H1 (cell line): ENCODE data around the gene GXYLT2. TPM values are rescaled to one million over a fixed set of nuclear protein-coding genes. Genes with fewer than 3 reads are reported as not detected.

ENCODE experiments used
- CTCF ChIA-PET: fragments of 300-600 bp; sonication (Branson Sonifier 250); formaldehyde crosslinking; loops from one replicate; lab custom pipeline; 2021; ENCODE audit not compliant: partially characterized antibody; lab: Charles Lee
- POLR2A ChIA-PET: fragments of 300-600 bp; sonication (Branson Sonifier 250); formaldehyde crosslinking; loops from one replicate; lab custom pipeline; 2021; ENCODE audit warnings: inconsistent platforms; ENCODE audit not compliant: partially characterized antibody; lab: Charles Lee
- DNase-seq, 2 experiments: peaks; one replicate each; pipeline versions ENCODE4 v3.0.0 to v3.0.0-alpha.2; 2010 to 2022; ENCODE audit warnings: low spot score in 2 of 2, low read depth in 1 of 2, mixed read lengths in 1 of 2
- FAIRE-seq: peaks from 2 replicates; lab custom pipeline; 2011; peaks lifted over from hg19 to GRCh38; lab: Jason Lieb, UNC
- H2AFZ ChIP-seq: 2 replicates; pipeline ENCODE4 v1.8.1; 2012; ENCODE audit warnings: low read length, inconsistent platforms
- H2AK5ac ChIP-seq: 2 replicates; pipeline ENCODE4 v1.6.1; 2013; ENCODE audit warnings: low read depth, low read length
- H2BK120ac ChIP-seq: replicated peaks from 2 replicates; pipeline ENCODE3; 2013; ENCODE audit warnings: low read depth, low read length, inconsistent platforms
- H2BK12ac ChIP-seq: 2 replicates; pipeline ENCODE4 v1.6.1; 2013; ENCODE audit warnings: low read depth, low read length
- H2BK15ac ChIP-seq: 2 replicates; pipeline ENCODE4 v1.6.1; 2013; ENCODE audit warnings: low read length
- H2BK20ac ChIP-seq: 2 replicates; pipeline ENCODE4 v1.6.1; 2013; ENCODE audit warnings: low read length
- H2BK5ac ChIP-seq: 2 replicates; pipeline ENCODE4 v1.6.1; 2013; ENCODE audit warnings: low read depth, low read length
- H3K14ac ChIP-seq: 2 replicates; pipeline ENCODE4 v1.6.1; 2013; ENCODE audit warnings: inconsistent platforms; ENCODE audit not compliant: insufficient read length
- H3K18ac ChIP-seq: 2 replicates; pipeline ENCODE4 v1.6.1; 2013; ENCODE audit warnings: low read length; ENCODE audit errors: extremely low read depth
- H3K23ac ChIP-seq: 2 replicates; pipeline ENCODE4 v1.6.1; 2013; ENCODE audit warnings: inconsistent platforms; ENCODE audit not compliant: insufficient read length
- H3K23me2 ChIP-seq: 2 replicates; pipeline ENCODE4 v1.6.1; 2013; ENCODE audit warnings: low read depth, low read length
- H3K27ac ChIP-seq: 2 replicates; pipeline ENCODE4 v1.6.1; 2011; ENCODE audit warnings: low read depth, low read length, inconsistent platforms
- H3K27me3 ChIP-seq, 4 experiments: replicated peaks in 1 of 4; 1 replicate in 1 of 4; 2 replicates in 3 of 4; pipeline versions ENCODE4 v1.6.1 to v1.8.1; 2011 to 2013; ENCODE audit warnings: low read length in 3 of 4, mild to moderate bottlenecking in 3 of 4, inconsistent platforms in 2 of 4, mixed read lengths in 2 of 4, moderate library complexity in 1 of 4; ENCODE audit not compliant: control insufficient read depth in 3 of 4, insufficient read depth in 3 of 4; ENCODE audit errors: extremely low read depth in 1 of 4
- H3K36me3 ChIP-seq, 4 experiments: 2 replicates each; pipeline versions ENCODE4 v1.6.1 to v1.8.1; 2011 to 2013; ENCODE audit warnings: mild to moderate bottlenecking in 4 of 4, low read length in 3 of 4, moderate library complexity in 2 of 4, control low read depth in 1 of 4, inconsistent platforms in 1 of 4; ENCODE audit not compliant: insufficient read depth in 4 of 4, control insufficient read depth in 2 of 4
- H3K4ac ChIP-seq: replicated peaks from 2 replicates; pipeline ENCODE3; 2013; ENCODE audit warnings: low read length, low read depth, mixed read lengths, inconsistent platforms; ENCODE audit not compliant: insufficient read length
- H3K4me1 ChIP-seq, 4 experiments: replicated peaks in 1 of 4; 1 replicate in 1 of 4; 2 replicates in 3 of 4; pipeline versions ENCODE4 v1.6.1 to v1.8.1; 2011 to 2013; ENCODE audit warnings: low read length in 3 of 4, inconsistent platforms in 2 of 4, mixed read lengths in 1 of 4; ENCODE audit not compliant: insufficient read depth in 4 of 4, control insufficient read depth in 3 of 4
- H3K4me2 ChIP-seq, 2 experiments: 2 replicates each; pipeline versions ENCODE4 v1.6.1 to v1.8.1; 2011 to 2013; ENCODE audit warnings: low read depth in 2 of 2, low read length in 2 of 2, control low read depth in 1 of 2, inconsistent platforms in 1 of 2, mild to moderate bottlenecking in 1 of 2; ENCODE audit not compliant: insufficient read depth in 1 of 2
- H3K4me3 ChIP-seq, 4 experiments: fragments of 200-600, 300-600 bp in 1 of 4; sonication (generic), shearing (Covaris generic), sonication (Bioruptor Twin) in 1 of 4; 2 replicates each; pipeline versions ENCODE4 v1.5.1 to v1.8.1; 2011 to 2016; ENCODE audit warnings: low read length in 4 of 4, low read depth in 3 of 4, control low read depth in 2 of 4, inconsistent platforms in 2 of 4, mild to moderate bottlenecking in 2 of 4, mixed read lengths in 1 of 4, moderate library complexity in 1 of 4; ENCODE audit not compliant: insufficient read depth in 2 of 4; ENCODE audit errors: extremely low read depth in 1 of 4
- H3K56ac ChIP-seq: replicated peaks from 2 replicates; pipeline ENCODE3; 2013; ENCODE audit warnings: low read depth, mild to moderate bottlenecking, mixed read lengths, low read length, inconsistent platforms; ENCODE audit not compliant: insufficient read length
- H3K79me1 ChIP-seq: 2 replicates; pipeline ENCODE4 v1.6.1; 2013; ENCODE audit warnings: low read depth, low read length, control low read depth
- H3K79me2 ChIP-seq, 2 experiments: 2 replicates each; pipeline versions ENCODE4 v1.6.1 to v1.8.1; 2012 to 2013; ENCODE audit warnings: low read length in 2 of 2, mild to moderate bottlenecking in 2 of 2, inconsistent platforms in 1 of 2; ENCODE audit not compliant: insufficient read depth in 2 of 2, control insufficient read depth in 1 of 2
- H3K9ac ChIP-seq, 4 experiments: replicated peaks in 1 of 4; 1 replicate in 1 of 4; 2 replicates in 3 of 4; pipeline versions ENCODE4 v1.6.1 to v1.8.1; 2011 to 2013; ENCODE audit warnings: low read depth in 3 of 4, low read length in 3 of 4, control low read depth in 2 of 4, mild to moderate bottlenecking in 2 of 4, moderate library complexity in 2 of 4, inconsistent platforms in 1 of 4; ENCODE audit errors: extremely low read depth in 1 of 4
- H3K9me3 ChIP-seq, 2 experiments: 2 replicates each; pipeline versions ENCODE4 v1.6.1 to v1.8.1; 2012 to 2013; ENCODE audit warnings: mild to moderate bottlenecking in 2 of 2, moderate library complexity in 2 of 2, control low read depth in 1 of 2, inconsistent platforms in 1 of 2, low read depth in 1 of 2, low read length in 1 of 2, mixed read lengths in 1 of 2; ENCODE audit not compliant: insufficient read depth in 2 of 2
- H4K20me1 ChIP-seq, 2 experiments: replicated peaks in 1 of 2; 2 replicates each; pipeline versions ENCODE3 to v1.8.1; 2011 to 2013; ENCODE audit warnings: inconsistent platforms in 2 of 2, low read length in 2 of 2, mild to moderate bottlenecking in 1 of 2; ENCODE audit not compliant: insufficient read depth in 2 of 2, control insufficient read depth in 1 of 2
- H4K5ac ChIP-seq: 2 replicates; pipeline ENCODE4 v1.6.1; 2013; ENCODE audit warnings: low read length, low read depth, mixed read lengths, inconsistent platforms; ENCODE audit not compliant: insufficient read length
- H4K8ac ChIP-seq: 2 replicates; pipeline ENCODE4 v1.8.0; 2013; ENCODE audit warnings: mild to moderate bottlenecking, moderate library complexity, low read length, inconsistent platforms; ENCODE audit not compliant: insufficient read depth; ENCODE audit errors: extremely low read depth
- H4K91ac ChIP-seq: replicated peaks from 2 replicates; pipeline ENCODE3; 2013; ENCODE audit warnings: low read length, mixed read lengths, inconsistent platforms; ENCODE audit not compliant: insufficient read length
- E2F6 ChIP-seq: IDR thresholded peaks from 2 replicates; pipeline ENCODE4 v1.6.1; 2012; ENCODE audit warnings: inconsistent platforms
- WGBS, 2 experiments: shearing (Covaris generic) in 1 of 2; methylation state at CpG; one replicate each; pipeline versions ENCODE4 v1.1.6 to v1.1.7; 2013 to 2015; ENCODE audit warnings: low lambda C conversion rate in 2 of 2, mixed read lengths in 2 of 2, inconsistent platforms in 1 of 2, low coverage in 1 of 2, missing lambda C conversion rate in 1 of 2; ENCODE audit not compliant: insufficient replicate concordance in 2 of 2, insufficient coverage in 1 of 2, insufficient read length in 1 of 2; ENCODE audit errors: extremely low coverage in 1 of 2, missing lambda C conversion rate in 1 of 2; 5-methylcytosine and 5-hydroxymethylcytosine counted together
- polyA plus RNA-seq, 7 experiments: library from polyadenylated mRNA; depleted of rRNA in 3 of 7; stranded (reverse) in 5 of 7; unstranded in 2 of 7; fragments of >200 nt in 5 of 7; fragments of 200-250 nt in 2 of 7; gene quantifications; 1 replicate in 5 of 7; 2 replicates in 1 of 7; 4 replicates in 1 of 7; pipeline versions ENCODE4 v1.2.1 to v1.2.3, GENCODE V29; 2011 to 2013; ENCODE audit warnings: missing spikeins in 2 of 7, mixed read lengths in 2 of 7
- total RNA-seq: library from RNA; stranded (reverse); fragmentation: NEBNext Ultra II Directional; extraction: Animal tissue kit (Norgen Biotek cat#: 25700); gene quantifications from 2 replicates; pipeline ENCODE4 v1.2.1, GENCODE V29; 2021

Gene GXYLT2
- total and polyA plus RNA-seq, 2 of the 8 experiments (the other 6 are each of a cell fraction or from before 2014, with no cell fraction given): 1.8 to 5.6 TPM

GRCh38 chr3:72930754-72931153 lies 42.9 kb downstream of the GXYLT2 start:
- ChIA-PET POLR2A (no interaction called here), CTCF (interaction anchor here (0.7 to 1.7 kb wide), 6 partner anchors 12 to 582 kb away, joined by 3 to 7 read pairs (median 4); no protein-coding TSS in a partner anchor)
- H3K79me1 ChIP-seq: no peaks in the 10 kb centered on the region
- no peak overlapping the region for H2BK15ac ChIP-seq
- no peak overlapping the region for H3K4ac ChIP-seq
- no peak for FAIRE-seq
- H2BK120ac ChIP-seq: no peak overlapping the region
- no peak overlapping the region for H3K23ac ChIP-seq
- no peak overlapping the region for H3K4me3 ChIP-seq
- H4K20me1 ChIP-seq: no peaks in the 10 kb centered on the region
- no peaks in the 10 kb centered on the region; the same call in 1 of the 2 replicates for H3K23me2 ChIP-seq
- no peak overlapping the region for H4K8ac ChIP-seq
- DNase-seq: no peak
- H4K5ac ChIP-seq: no peak overlapping the region
- H2BK20ac ChIP-seq: no peak overlapping the region
- no peak overlapping the region for H2AFZ ChIP-seq
- peaks cover 0 to 14% (median 0%) of the 10 kb centered on the region in 4 experiments; a peak in 2 of 7 replicates for H3K4me1 ChIP-seq
- WGBS, 2 experiments: 94% methylated on average over 4 of the region's 4 CpGs; no CpG with 5 or more reads in 1 of the 2 experiments
- no peak overlapping the region for H3K56ac ChIP-seq
- H2AK5ac ChIP-seq: no peak overlapping the region
- H4K91ac ChIP-seq: no peak overlapping the region
- H3K79me2 ChIP-seq: no peaks in the 10 kb centered on the region
- H2BK5ac ChIP-seq: no peak overlapping the region
- no peak overlapping the region for H2BK12ac ChIP-seq
- no peak overlapping the region for H3K4me2 ChIP-seq
- no peak overlapping the region for H3K18ac ChIP-seq
- TF ChIP-seq E2F6: no peak
- TF ChIP-seq, all 59 proteins: peak for 0
- Histone ChIP-seq H3K9me3 (no peaks in the 10 kb centered on the region; a peak in 1 of 4 replicates), H3K36me3 (no peaks in the 10 kb centered on the region), H3K9ac (no peak overlapping the region), H3K27ac (no peak overlapping the region), H3K27me3 (no peaks in the 10 kb centered on the region), H3K14ac (no peak overlapping the region)
